ENCODE data around the gene GAN.
"Not testable (repeated sequence)": the region's sequence is repeated elsewhere in the genome, so short reads cannot be mapped to it uniquely, and the experiment has no call there.

DNA sequence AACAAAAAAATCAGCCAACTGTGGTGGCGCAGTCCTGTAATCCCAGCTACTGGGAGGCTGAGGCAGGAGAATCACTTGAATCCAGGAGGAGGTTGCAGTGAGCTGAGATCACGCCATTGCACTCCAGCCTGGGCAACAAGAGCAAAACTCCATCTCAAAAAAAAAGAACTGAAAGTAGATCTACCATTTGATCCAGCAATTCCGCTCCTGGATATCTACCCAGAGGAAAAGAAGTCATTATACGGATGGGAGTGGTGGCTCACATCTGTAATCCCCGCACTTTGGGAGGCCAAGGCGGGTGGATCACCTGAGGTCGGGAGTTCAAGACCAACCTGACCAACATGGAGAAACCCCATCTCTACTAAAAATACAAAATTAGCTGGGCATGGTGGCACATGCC is 107.4 kb downstream of the GAN start:
- TF ChIP-seq, protein P1, sequence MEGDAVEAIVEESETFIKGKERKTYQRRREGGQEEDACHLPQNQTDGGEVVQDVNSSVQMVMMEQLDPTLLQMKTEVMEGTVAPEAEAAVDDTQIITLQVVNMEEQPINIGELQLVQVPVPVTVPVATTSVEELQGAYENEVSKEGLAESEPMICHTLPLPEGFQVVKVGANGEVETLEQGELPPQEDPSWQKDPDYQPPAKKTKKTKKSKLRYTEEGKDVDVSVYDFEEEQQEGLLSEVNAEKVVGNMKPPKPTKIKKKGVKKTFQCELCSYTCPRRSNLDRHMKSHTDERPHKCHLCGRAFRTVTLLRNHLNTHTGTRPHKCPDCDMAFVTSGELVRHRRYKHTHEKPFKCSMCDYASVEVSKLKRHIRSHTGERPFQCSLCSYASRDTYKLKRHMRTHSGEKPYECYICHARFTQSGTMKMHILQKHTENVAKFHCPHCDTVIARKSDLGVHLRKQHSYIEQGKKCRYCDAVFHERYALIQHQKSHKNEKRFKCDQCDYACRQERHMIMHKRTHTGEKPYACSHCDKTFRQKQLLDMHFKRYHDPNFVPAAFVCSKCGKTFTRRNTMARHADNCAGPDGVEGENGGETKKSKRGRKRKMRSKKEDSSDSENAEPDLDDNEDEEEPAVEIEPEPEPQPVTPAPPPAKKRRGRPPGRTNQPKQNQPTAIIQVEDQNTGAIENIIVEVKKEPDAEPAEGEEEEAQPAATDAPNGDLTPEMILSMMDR (IDR thresholded peaks at IDR 0.05): not testable (repeated sequence)
- TF ChIP-seq POLR2A (IDR thresholded peaks at IDR 0.05; ENCODE audit: low read depth); POLR2AphosphoS5 (IDR thresholded peaks at IDR 0.05): not testable (repeated sequence)

Data from esophagus muscularis mucosa (tissue), 3 donors.